CD4-positive, alpha-beta memory T cell (primary cell): ENCODE results near the gene DHRS9. TPM values are rescaled to one million over a fixed set of nuclear protein-coding genes. Genes with fewer than 3 reads are reported as not detected.

ENCODE experiments used
- CTCF ChIA-PET: fragments of 350-600 bp; sonication (Branson Sonifier 250); formaldehyde crosslinking; loops from one replicate; lab custom pipeline; 2021; ENCODE audit warnings: inconsistent platforms; ENCODE audit not compliant: partially characterized antibody; lab: Charles Lee
- POLR2A ChIA-PET: fragments of 350-600 bp; sonication (Branson Sonifier 250); formaldehyde crosslinking; loops from one replicate; lab custom pipeline; 2021; ENCODE audit not compliant: partially characterized antibody; lab: Charles Lee
- DNase-seq, 5 donors: peaks; one replicate each; pipeline versions ENCODE4 v3.0.0 to v3.0.0-alpha.2; 2020 to 2022; ENCODE audit warnings: mixed read lengths in 1 of 5
- H3K27ac ChIP-seq: one replicate; pipeline ENCODE4 v1.7.0; 2013; ENCODE audit warnings: low read depth, low read length
- H3K27me3 ChIP-seq: 2 replicates; pipeline ENCODE4 v1.7.0; 2013; ENCODE audit warnings: mild to moderate bottlenecking, low read length, moderate library complexity; ENCODE audit not compliant: insufficient read depth
- H3K36me3 ChIP-seq: 2 replicates; pipeline ENCODE4 v1.7.0; 2013; ENCODE audit warnings: mild to moderate bottlenecking, low read length, moderate library complexity; ENCODE audit not compliant: insufficient read depth
- H3K4me1 ChIP-seq: 2 replicates; pipeline ENCODE4 v1.7.0; 2013; ENCODE audit warnings: mild to moderate bottlenecking, low read length, moderate library complexity; ENCODE audit not compliant: insufficient read depth
- H3K4me3 ChIP-seq, 2 donors: one replicate each; pipeline ENCODE4 v1.7.0; 2013; ENCODE audit warnings: low read length in 2 of 2, mild to moderate bottlenecking in 1 of 2
- H3K9me3 ChIP-seq, 2 donors: one replicate each; pipeline ENCODE4 v1.7.0; 2013; ENCODE audit warnings: low read length in 2 of 2, control low read depth in 1 of 2; ENCODE audit not compliant: control insufficient read depth in 1 of 2
- H3K27ac Mint-ChIP-seq, 7 donors: one replicate each; pipeline ENCODE4 v1.8.0; 2020 to 2021; ENCODE audit warnings: mixed read lengths in 7 of 7, mild to moderate bottlenecking in 6 of 7, inconsistent platforms in 3 of 7, moderate library complexity in 3 of 7
- H3K27me3 Mint-ChIP-seq, 2 donors: one replicate each; pipeline ENCODE4 v1.8.0; 2020 to 2021; ENCODE audit warnings: mixed read lengths in 2 of 2
- H3K36me3 Mint-ChIP-seq, 2 donors: one replicate each; pipeline ENCODE4 v1.8.0; 2020 to 2021; ENCODE audit warnings: mixed read lengths in 2 of 2, inconsistent platforms in 1 of 2, mild to moderate bottlenecking in 1 of 2
- H3K4me1 Mint-ChIP-seq, 4 donors: one replicate each; pipeline ENCODE4 v1.8.0; 2020 to 2021; ENCODE audit warnings: mixed read lengths in 4 of 4, mild to moderate bottlenecking in 1 of 4
- H3K4me3 Mint-ChIP-seq, 8 donors: one replicate each; pipeline ENCODE4 v1.8.0; 2020 to 2021; ENCODE audit warnings: mixed read lengths in 8 of 8, mild to moderate bottlenecking in 7 of 8, moderate library complexity in 6 of 8, inconsistent platforms in 3 of 8
- H3K9me3 Mint-ChIP-seq, 8 donors: one replicate each; pipeline ENCODE4 v1.8.0; 2020 to 2021; ENCODE audit warnings: mixed read lengths in 8 of 8, mild to moderate bottlenecking in 5 of 8, inconsistent platforms in 3 of 8, moderate library complexity in 1 of 8
- intact Hi-C: fragments of 100-400 bp; cut with micrococcal nuclease; formaldehyde crosslinking; loops from one replicate; pipeline ENCODE4 v1.15.1; 2023
- polyA plus RNA-seq, 2 donors: library from polyadenylated mRNA; unstranded; fragments of 300-500 nt; fragmentation: Illumina TruSeq; gene quantifications; one replicate each; pipeline ENCODE4 v1.2.3, GENCODE V29; 2021
- total RNA-seq, 2 experiments: library from RNA; stranded (reverse); gene quantifications; one replicate each; pipeline ENCODE4 v1.2.3, GENCODE V29; 2021

DHRS9 gene
- total and polyA plus RNA-seq, 4 experiments from 2014 or later: 0.32 to 0.44 TPM; not detected in 2

- ChIA-PET CTCF (interaction anchor here (1.6 to 2.7 kb wide), 4 partner anchors 13 to 47 kb away, joined by 5 to 10 read pairs (median 6); no protein-coding TSS in a partner anchor), POLR2A (no interaction called here)
- Mint-ChIP-seq H3K9me3 (peaks cover 0 to 1% (median 0%) of the 10 kb centered on the region in 8 donors), H3K4me1 (peaks cover 7 to 15% (median 15%) of the 10 kb centered on the region in 4 donors), H3K27ac (no peak overlapping the region), H3K27me3 (peaks cover 4 to 5% of the 10 kb centered on the region in 2 donors), H3K36me3 (no peaks in the 10 kb centered on the region), H3K4me3 (no peak overlapping the region)
- no peak for DNase-seq
- Histone ChIP-seq H3K4me1 (peaks cover 10% of the 10 kb centered on the region), H3K9me3 (no peaks in the 10 kb centered on the region), H3K4me3 (no peak overlapping the region), H3K27me3 (no peaks in the 10 kb centered on the region), H3K27ac (no peak overlapping the region), H3K36me3 (no peaks in the 10 kb centered on the region)
- intact Hi-C loops: loop anchor here (10.0 kb wide), 1 partner anchor 70 kb away; no protein-coding TSS in a partner anchor
Observed at GRCh38 chr2:169094676-169095075, 25.3 kb downstream of the DHRS9 start.

GRCh38 chr2:169095621-169096105, 26.3 kb downstream of the DHRS9 start:
- H3K27ac ChIP-seq: no peak overlapping the region
- H3K27me3 Mint-ChIP-seq: peaks cover 4 to 5% of the 10 kb centered on the region in 2 donors
- H3K36me3 Mint-ChIP-seq: no peaks in the 10 kb centered on the region
- ChIA-PET CTCF (interaction anchor here (0.9 to 5.7 kb wide), 4 partner anchors 12 to 36 kb away, joined by 4 to 35 read pairs (median 8); no protein-coding TSS in a partner anchor), POLR2A (interaction anchor here (1.5 to 1.7 kb wide), 2 partner anchors 10 to 12 kb away, joined by 3 to 12 read pairs; no protein-coding TSS in a partner anchor)
- intact Hi-C loops: loop anchor here (10.0 kb wide), 1 partner anchor 71 kb away; no protein-coding TSS in a partner anchor
- peaks cover 7 to 16% (median 15%) of the 10 kb centered on the region in 4 donors for H3K4me1 Mint-ChIP-seq
- H3K9me3 Mint-ChIP-seq: peaks cover 0 to 1% (median 0%) of the 10 kb centered on the region in 8 donors
- H3K36me3 ChIP-seq: no peaks in the 10 kb centered on the region
- peaks cover 10% of the 10 kb centered on the region for H3K4me1 ChIP-seq
- H3K4me3 Mint-ChIP-seq: peak overlapping the region in 3 of 8 donors; percentile 15 to 49 (median 43)
- no peaks in the 10 kb centered on the region for H3K27me3 ChIP-seq
- peak overlapping the region in 1 of 7 donors; percentile 9 for H3K27ac Mint-ChIP-seq
- H3K9me3 ChIP-seq: no peaks in the 10 kb centered on the region
- H3K4me3 ChIP-seq: no peak overlapping the region
- no peak for DNase-seq

- H3K4me1 ChIP-seq: peaks cover 59% of the 10 kb centered on the region
Observed at GRCh38 chr2:169104848-169105247, 35.5 kb downstream of the DHRS9 start.

GRCh38 chr2:169105476-169105875, 36.1 kb downstream of the DHRS9 start:
- peak overlapping the region in 6 of 7 donors; percentile 2 to 88 (median 54) for H3K27ac Mint-ChIP-seq
- DNase-seq: peak in 2 of 5 donors; percentile 15 to 18
- H3K9me3 ChIP-seq: no peaks in the 10 kb centered on the region
- no peaks in the 10 kb centered on the region for H3K9me3 Mint-ChIP-seq
- peaks cover 62% of the 10 kb centered on the region for H3K4me1 ChIP-seq
- ChIA-PET POLR2A (interaction anchor here (1.3 to 1.5 kb wide), 2 partner anchors 9 to 71 kb away, joined by 3 to 5 read pairs; no protein-coding TSS in a partner anchor), CTCF (interaction anchor here (1.6 to 18.6 kb wide), 4 partner anchors 26 to 142 kb away, joined by 5 to 423 read pairs (median 86); no protein-coding TSS in a partner anchor)
- peaks cover 47 to 68% (median 61%) of the 10 kb centered on the region in 4 donors for H3K4me1 Mint-ChIP-seq
- intact Hi-C loops: loop anchor here (1.0 to 5.0 kb wide), 3 partner anchors 144 to 257 kb away; partner anchors contain the start of genes LRP2 and SPC25
- H3K27ac ChIP-seq: no peak overlapping the region
- H3K4me3 Mint-ChIP-seq: peak overlapping the region in 7 of 8 donors; percentile 1 to 74 (median 49)
- H3K36me3 Mint-ChIP-seq: no peaks in the 10 kb centered on the region
- no peak overlapping the region for H3K4me3 ChIP-seq
- H3K27me3 Mint-ChIP-seq: no peaks in the 10 kb centered on the region
- H3K27me3 ChIP-seq: no peaks in the 10 kb centered on the region
- no peaks in the 10 kb centered on the region for H3K36me3 ChIP-seq

More at GRCh38 chr2:169104848-169105247, 35.5 kb downstream of the DHRS9 start:
- H3K4me1 Mint-ChIP-seq: peaks cover 46 to 66% (median 59%) of the 10 kb centered on the region in 4 donors
- Histone ChIP-seq H3K27me3 (no peaks in the 10 kb centered on the region), H3K9me3 (no peaks in the 10 kb centered on the region), H3K4me3 (no peak overlapping the region), H3K36me3 (no peaks in the 10 kb centered on the region), H3K27ac (no peak overlapping the region)
- no peaks in the 10 kb centered on the region for H3K9me3 Mint-ChIP-seq
- ChIA-PET CTCF (interaction anchor here (0.6 to 18.6 kb wide), 3 partner anchors 26 to 142 kb away, joined by 3 to 423 read pairs (median 19); no protein-coding TSS in a partner anchor), POLR2A (interaction anchor here (1.5 kb wide), 1 partner anchor 70 kb away, joined by 5 read pairs; no protein-coding TSS in a partner anchor)
- peak overlapping the region in 2 of 7 donors; percentile 11 to 77 for H3K27ac Mint-ChIP-seq
- H3K27me3 Mint-ChIP-seq: no peaks in the 10 kb centered on the region
- no peaks in the 10 kb centered on the region for H3K36me3 Mint-ChIP-seq
- no peak overlapping the region for H3K4me3 Mint-ChIP-seq
- no peak for DNase-seq
- intact Hi-C loops: loop anchor here (1.0 to 5.0 kb wide), 3 partner anchors 144 to 257 kb away; partner anchors contain the start of genes LRP2 and SPC25

GRCh38 chr2:169106134-169106533, 36.8 kb downstream of the DHRS9 start:
- intact Hi-C loops: loop anchor here (5.0 kb wide), 2 partner anchors 214 to 256 kb away; partner anchors contain the start of genes LRP2 and SPC25
- H3K9me3 ChIP-seq: no peaks in the 10 kb centered on the region
- ChIA-PET POLR2A (interaction anchor here (1.3 to 1.5 kb wide), 2 partner anchors 10 to 72 kb away, joined by 3 to 5 read pairs; no protein-coding TSS in a partner anchor), CTCF (interaction anchor here (1.6 to 18.6 kb wide), 5 partner anchors 25 to 143 kb away, joined by 5 to 423 read pairs (median 62); no protein-coding TSS in a partner anchor)
- Mint-ChIP-seq H3K27ac (peak overlapping the region in 4 of 7 donors; percentile 43 to 84 (median 70)), H3K4me1 (peaks cover 47 to 68% (median 61%) of the 10 kb centered on the region in 4 donors), H3K9me3 (no peaks in the 10 kb centered on the region), H3K36me3 (no peaks in the 10 kb centered on the region), H3K27me3 (no peaks in the 10 kb centered on the region), H3K4me3 (peak overlapping the region in 4 of 8 donors; percentile 3 to 68 (median 42))
- no peaks in the 10 kb centered on the region for H3K36me3 ChIP-seq
- H3K27me3 ChIP-seq: no peaks in the 10 kb centered on the region
- no peak overlapping the region for H3K27ac ChIP-seq
- peaks cover 62% of the 10 kb centered on the region for H3K4me1 ChIP-seq
- DNase-seq: no peak
- no peak overlapping the region for H3K4me3 ChIP-seq

- peaks cover 62% of the 10 kb centered on the region for H3K4me1 ChIP-seq
- H3K27ac Mint-ChIP-seq: peak overlapping the region in 6 of 7 donors; percentile 17 to 84 (median 62)
- CTCF ChIA-PET: interaction anchor here (1.0 to 18.6 kb wide), 11 partner anchors 9 to 167 kb away, joined by 3 to 423 read pairs (median 19); no protein-coding TSS in a partner anchor
- H3K9me3 Mint-ChIP-seq: no peaks in the 10 kb centered on the region
- peak overlapping the region; percentile 6 for H3K27ac ChIP-seq
- peaks cover 47 to 68% (median 60%) of the 10 kb centered on the region in 4 donors for H3K4me1 Mint-ChIP-seq
- H3K4me3 Mint-ChIP-seq: peak overlapping the region in 6 of 8 donors; percentile 13 to 68 (median 46)
- POLR2A ChIA-PET: interaction anchor here (0.5 to 3.8 kb wide), 7 partner anchors 11 to 142 kb away, joined by 3 to 14 read pairs (median 9); no protein-coding TSS in a partner anchor
- DNase-seq: peak in 2 of 5 donors; percentile 8 to 10
- H3K27me3 ChIP-seq: no peaks in the 10 kb centered on the region
- H3K4me3 ChIP-seq: no peak overlapping the region
- peaks cover 0 to 2% of the 10 kb centered on the region in 2 donors for H3K27me3 Mint-ChIP-seq
- no peaks in the 10 kb centered on the region for H3K36me3 ChIP-seq
- no peaks in the 10 kb centered on the region for H3K36me3 Mint-ChIP-seq
- intact Hi-C loops: loop anchor here (1.0 to 5.0 kb wide), 3 partner anchors 143 to 255 kb away; partner anchors contain the start of genes LRP2 and SPC25
- no peaks in the 10 kb centered on the region for H3K9me3 ChIP-seq
Observed at GRCh38 chr2:169106563-169107545, 37.5 kb downstream of the DHRS9 start.
